OCI-LY1 (cell line): ENCODE measurements around the gene AGL.
"Not testable (repeated sequence)": the region's sequence is repeated elsewhere in the genome, so short reads cannot be mapped to it uniquely, and the experiment has no call there.

Experiments
- EZH2 ChIP-seq: fragments of 200-600 bp; sonication (generic), shearing (Covaris generic); IDR thresholded peaks from 2 replicates; pipeline ENCODE4 v1.8.0; 2017; ENCODE audit warnings: borderline replicate concordance, mixed run types, mild to moderate bottlenecking, antibody characterized with exemption, low read length, moderate library complexity, mixed read lengths
- TF ChIP-seq, protein P1 (sequence below): fragments of 200-600 bp; sonication (generic), shearing (Covaris generic); IDR thresholded peaks from 2 replicates; pipeline ENCODE4 v1.5.1; 2017; ENCODE audit warnings: mild to moderate bottlenecking, antibody characterized with exemption, low read length, moderate library complexity, mixed read lengths

GRCh38 chr1:99857041-99857440 is 6.9 kb downstream of the AGL start:
- TF ChIP-seq, protein P1, sequence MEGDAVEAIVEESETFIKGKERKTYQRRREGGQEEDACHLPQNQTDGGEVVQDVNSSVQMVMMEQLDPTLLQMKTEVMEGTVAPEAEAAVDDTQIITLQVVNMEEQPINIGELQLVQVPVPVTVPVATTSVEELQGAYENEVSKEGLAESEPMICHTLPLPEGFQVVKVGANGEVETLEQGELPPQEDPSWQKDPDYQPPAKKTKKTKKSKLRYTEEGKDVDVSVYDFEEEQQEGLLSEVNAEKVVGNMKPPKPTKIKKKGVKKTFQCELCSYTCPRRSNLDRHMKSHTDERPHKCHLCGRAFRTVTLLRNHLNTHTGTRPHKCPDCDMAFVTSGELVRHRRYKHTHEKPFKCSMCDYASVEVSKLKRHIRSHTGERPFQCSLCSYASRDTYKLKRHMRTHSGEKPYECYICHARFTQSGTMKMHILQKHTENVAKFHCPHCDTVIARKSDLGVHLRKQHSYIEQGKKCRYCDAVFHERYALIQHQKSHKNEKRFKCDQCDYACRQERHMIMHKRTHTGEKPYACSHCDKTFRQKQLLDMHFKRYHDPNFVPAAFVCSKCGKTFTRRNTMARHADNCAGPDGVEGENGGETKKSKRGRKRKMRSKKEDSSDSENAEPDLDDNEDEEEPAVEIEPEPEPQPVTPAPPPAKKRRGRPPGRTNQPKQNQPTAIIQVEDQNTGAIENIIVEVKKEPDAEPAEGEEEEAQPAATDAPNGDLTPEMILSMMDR: not testable (repeated sequence)
- TF ChIP-seq EZH2: not testable (repeated sequence)
